ENCODE measurements around the gene PTPN7. TPM values are rescaled to one million over a fixed set of nuclear protein-coding genes. Genes with fewer than 3 reads are reported as not detected.

PTPN7 gene
- total and polyA plus RNA-seq, 2 of the 13 experiments (the other 11 are each of a cell fraction or from before 2014, with no cell fraction given), result not detected

DNA sequence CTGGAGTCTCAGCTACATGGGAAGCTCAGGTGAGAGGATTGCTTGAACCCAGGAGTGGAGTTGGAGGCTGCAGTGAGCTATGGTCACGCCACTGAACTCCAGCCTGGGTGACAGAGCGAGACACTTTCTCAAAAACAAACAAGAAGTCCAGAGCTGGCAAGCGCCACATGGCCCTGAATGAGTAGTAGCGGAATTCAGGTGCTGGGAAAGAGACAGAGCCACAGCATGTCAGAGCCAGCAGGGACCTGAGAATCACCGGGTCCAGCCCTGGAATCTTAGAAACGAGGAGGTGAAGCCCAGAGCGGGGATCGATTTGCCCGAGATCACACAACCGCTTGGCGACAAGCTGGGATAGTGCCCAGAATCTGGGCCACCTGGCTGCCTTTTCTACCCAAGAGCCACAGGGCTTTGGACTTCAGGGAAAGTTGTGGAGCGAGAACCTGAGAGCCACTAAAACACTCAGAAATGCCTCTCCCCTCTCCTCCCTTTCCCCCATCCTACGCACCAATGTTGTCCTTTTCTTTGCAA lies 25.7 kb downstream of the PTPN7 start:
- H2AFZ ChIP-seq (ENCODE audit: low read length), result no peak overlapping the region
- ChIA-PET CTCF (ENCODE audit: low intra/inter-chr PET ratio, low total read pairs) (interaction anchor here (1.1 to 2.3 kb wide), 3 partner anchors 12 to 125 kb away, joined by 4 to 8 read pairs (median 6); partner anchors contain the start of genes ELF3 and GPR37L1), POLR2A (interaction anchor here (1.8 kb wide), 1 partner anchor 124 kb away, joined by 5 read pairs; the partner anchor contains the start of gene ELF3)
- 0 out of 2 replicates have a peak, but pooled peaks cover 5% of the 10 kb centered on the region for H4K20me1 ChIP-seq (ENCODE audit: insufficient read depth, low read length)
- intact Hi-C loops (cut with micrococcal nuclease; ENCODE audit: unreplicated experiment) (loop anchor here (1.0 kb wide), 2 partner anchors 12 to 135 kb away; partner anchors contain the start of gene GPR37L1), in situ Hi-C loops (cut with HindIII; ENCODE audit: extremely low pct_ligation_motif_present, low pct_unique_long_range_greater_than_20kb) (loop anchor here (5.0 kb wide), 1 partner anchor 237 kb away; no protein-coding TSS in a partner anchor)
- ATAC-seq (no peak; the same call in 2 of the 3 replicates), DNase-seq (ENCODE audit: low spot score) (no peak), FAIRE-seq (no peak)
- H3K27me3 ChIP-seq (ENCODE audit: control insufficient read depth in 1 of 2, insufficient read depth in 2 of 2, low read length in 2 of 2), result no peaks in the 10 kb centered on the region
- no peak overlapping the region for H3K4me2 ChIP-seq (ENCODE audit: low read depth, low read length)
- peaks cover 0 to 2% of the 10 kb centered on the region in 2 experiments; a peak in 1 of 5 replicates for H3K36me3 ChIP-seq (replicated peaks in 1 of 2; ENCODE audit: control insufficient read depth in 1 of 2, insufficient read depth in 2 of 2, low read length in 2 of 2)
- 0 out of 2 replicates have a peak, but pooled peaks cover 6% of the 10 kb centered on the region for H3K4me1 ChIP-seq (ENCODE audit: insufficient read depth, low read length)
- H3K27ac ChIP-seq (ENCODE audit: extremely low read length, insufficient read depth, low read length), result no peak overlapping the region
- no peaks in the 10 kb centered on the region for H3K9me3 ChIP-seq (ENCODE audit: low read length)
- no TSS peak for BruUV-seq (replicated peaks)
- whole genome bisulfite sequencing (ENCODE audit: low lambda C conversion rate), result 87% methylated on average over 13 of the region's 13 CpGs
- H3K79me2 ChIP-seq (ENCODE audit: insufficient read depth, low read length), result no peaks in the 10 kb centered on the region
- TF ChIP-seq ZNF883 (CRISPR knock-in tag; IDR thresholded peaks at IDR 0.05; ENCODE audit: not compliant biosample characterization) (peak; percentile 37), ZNF772 (CRISPR knock-in tag; IDR thresholded peaks at IDR 0.05) (no peak)
- TF ChIP-seq, protein P1, sequence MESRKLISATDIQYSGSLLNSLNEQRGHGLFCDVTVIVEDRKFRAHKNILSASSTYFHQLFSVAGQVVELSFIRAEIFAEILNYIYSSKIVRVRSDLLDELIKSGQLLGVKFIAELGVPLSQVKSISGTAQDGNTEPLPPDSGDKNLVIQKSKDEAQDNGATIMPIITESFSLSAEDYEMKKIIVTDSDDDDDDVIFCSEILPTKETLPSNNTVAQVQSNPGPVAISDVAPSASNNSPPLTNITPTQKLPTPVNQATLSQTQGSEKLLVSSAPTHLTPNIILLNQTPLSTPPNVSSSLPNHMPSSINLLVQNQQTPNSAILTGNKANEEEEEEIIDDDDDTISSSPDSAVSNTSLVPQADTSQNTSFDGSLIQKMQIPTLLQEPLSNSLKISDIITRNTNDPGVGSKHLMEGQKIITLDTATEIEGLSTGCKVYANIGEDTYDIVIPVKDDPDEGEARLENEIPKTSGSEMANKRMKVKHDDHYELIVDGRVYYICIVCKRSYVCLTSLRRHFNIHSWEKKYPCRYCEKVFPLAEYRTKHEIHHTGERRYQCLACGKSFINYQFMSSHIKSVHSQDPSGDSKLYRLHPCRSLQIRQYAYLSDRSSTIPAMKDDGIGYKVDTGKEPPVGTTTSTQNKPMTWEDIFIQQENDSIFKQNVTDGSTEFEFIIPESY (CRISPR knock-in tag; IDR thresholded peaks at IDR 0.05), result peak; percentile 28; the same call in 1 of the 2 replicates
- no peak overlapping the region for H3K9ac ChIP-seq (ENCODE audit: insufficient read depth, low read depth, low read length)
- H3K4me3 ChIP-seq (replicated peaks in 1 of 3; ENCODE audit: insufficient read depth in 1 of 3, low read depth in 2 of 3, low read length in 3 of 3), result no peak overlapping the region

DNA sequence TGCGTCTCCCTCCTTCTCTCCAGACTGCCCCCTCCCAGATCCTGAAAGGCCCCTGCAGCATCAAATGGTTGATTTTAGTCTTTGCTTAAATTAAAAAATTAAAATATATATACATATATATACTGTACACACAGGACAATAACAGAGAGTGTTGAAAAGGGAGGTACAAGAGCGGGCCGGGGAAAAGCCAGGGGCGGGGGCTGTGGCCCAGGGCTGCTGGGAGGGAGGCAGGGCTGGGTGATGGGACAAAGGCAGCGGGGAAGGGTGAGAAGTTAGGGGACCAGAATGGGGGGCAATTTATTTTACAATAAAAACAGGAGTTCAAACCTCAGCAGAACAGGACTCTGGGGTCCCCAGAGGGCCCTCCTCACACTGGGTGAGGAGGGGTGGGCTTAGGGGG lies 26.4 kb downstream of the PTPN7 start:
- FAIRE-seq (no peak), ATAC-seq (no peak), DNase-seq (ENCODE audit: low spot score) (no peak)
- H3K4me3 ChIP-seq (replicated peaks in 1 of 3; ENCODE audit: insufficient read depth in 1 of 3, low read depth in 2 of 3, low read length in 3 of 3), result no peak overlapping the region
- H4K20me1 ChIP-seq (ENCODE audit: insufficient read depth, low read length), result 0 out of 2 replicates have a peak, but pooled peaks cover 5% of the 10 kb centered on the region
- no peak overlapping the region for H3K4me2 ChIP-seq (ENCODE audit: low read depth, low read length)
- CTCF ChIA-PET (ENCODE audit: low intra/inter-chr PET ratio, low total read pairs), result no interaction called here
- no peaks in the 10 kb centered on the region for H3K79me2 ChIP-seq (ENCODE audit: insufficient read depth, low read length)
- POLR2A ChIA-PET, result interaction anchor here (1.8 kb wide), 1 partner anchor 124 kb away, joined by 5 read pairs; the partner anchor contains the start of gene ELF3
- H3K27me3 ChIP-seq (ENCODE audit: control insufficient read depth in 1 of 2, insufficient read depth in 2 of 2, low read length in 2 of 2), result no peaks in the 10 kb centered on the region
- 0 out of 2 replicates have a peak, but pooled peaks cover 6% of the 10 kb centered on the region for H3K4me1 ChIP-seq (ENCODE audit: insufficient read depth, low read length)
- in situ Hi-C loops (cut with HindIII; ENCODE audit: extremely low pct_ligation_motif_present, low pct_unique_long_range_greater_than_20kb) (loop anchor here (5.0 kb wide), 1 partner anchor 237 kb away; no protein-coding TSS in a partner anchor), intact Hi-C loops (cut with micrococcal nuclease; ENCODE audit: unreplicated experiment) (no loop called here)
- peaks cover 0 to 2% of the 10 kb centered on the region in 2 experiments; a peak in 1 of 5 replicates for H3K36me3 ChIP-seq (replicated peaks in 1 of 2; ENCODE audit: control insufficient read depth in 1 of 2, insufficient read depth in 2 of 2, low read length in 2 of 2)
- no peak overlapping the region for H2AFZ ChIP-seq (ENCODE audit: low read length)
- H3K9ac ChIP-seq (ENCODE audit: insufficient read depth, low read depth, low read length), result no peak overlapping the region
- BruUV-seq (replicated peaks), result no TSS peak
- H3K27ac ChIP-seq (ENCODE audit: extremely low read length, insufficient read depth, low read length), result no peak overlapping the region
- H3K9me3 ChIP-seq (ENCODE audit: low read length), result no peaks in the 10 kb centered on the region
- 95% methylated on average over 5 of the region's 5 CpGs for WGBS (ENCODE audit: low lambda C conversion rate)
- TF ChIP-seq FOXC1 (CRISPR knock-in tag; IDR thresholded peaks at IDR 0.05; ENCODE audit: borderline replicate concordance) (no peak), ZNF124 (CRISPR knock-in tag; IDR thresholded peaks at IDR 0.05) (no peak), ZNF629 (CRISPR knock-in tag; conservative IDR thresholded peaks at IDR 0.05) (no peak), ZZZ3 (CRISPR knock-in tag; IDR thresholded peaks at IDR 0.05; ENCODE audit: borderline replicate concordance) (no peak), HNRNPLL (IDR thresholded peaks at IDR 0.05; ENCODE audit: low read depth, low read length, poor library complexity, severe bottlenecking) (no peak), ZBTB8A (CRISPR knock-in tag; IDR thresholded peaks at IDR 0.05; ENCODE audit: borderline replicate concordance, low read depth) (no peak), ZNF879 (CRISPR knock-in tag; IDR thresholded peaks at IDR 0.05) (no peak)
- TF ChIP-seq, protein P2, sequence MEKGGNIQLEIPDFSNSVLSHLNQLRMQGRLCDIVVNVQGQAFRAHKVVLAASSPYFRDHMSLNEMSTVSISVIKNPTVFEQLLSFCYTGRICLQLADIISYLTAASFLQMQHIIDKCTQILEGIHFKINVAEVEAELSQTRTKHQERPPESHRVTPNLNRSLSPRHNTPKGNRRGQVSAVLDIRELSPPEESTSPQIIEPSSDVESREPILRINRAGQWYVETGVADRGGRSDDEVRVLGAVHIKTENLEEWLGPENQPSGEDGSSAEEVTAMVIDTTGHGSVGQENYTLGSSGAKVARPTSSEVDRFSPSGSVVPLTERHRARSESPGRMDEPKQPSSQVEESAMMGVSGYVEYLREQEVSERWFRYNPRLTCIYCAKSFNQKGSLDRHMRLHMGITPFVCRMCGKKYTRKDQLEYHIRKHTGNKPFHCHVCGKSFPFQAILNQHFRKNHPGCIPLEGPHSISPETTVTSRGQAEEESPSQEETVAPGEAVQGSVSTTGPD (CRISPR knock-in tag; IDR thresholded peaks at IDR 0.05), result no peak
- TF ChIP-seq, protein P3, sequence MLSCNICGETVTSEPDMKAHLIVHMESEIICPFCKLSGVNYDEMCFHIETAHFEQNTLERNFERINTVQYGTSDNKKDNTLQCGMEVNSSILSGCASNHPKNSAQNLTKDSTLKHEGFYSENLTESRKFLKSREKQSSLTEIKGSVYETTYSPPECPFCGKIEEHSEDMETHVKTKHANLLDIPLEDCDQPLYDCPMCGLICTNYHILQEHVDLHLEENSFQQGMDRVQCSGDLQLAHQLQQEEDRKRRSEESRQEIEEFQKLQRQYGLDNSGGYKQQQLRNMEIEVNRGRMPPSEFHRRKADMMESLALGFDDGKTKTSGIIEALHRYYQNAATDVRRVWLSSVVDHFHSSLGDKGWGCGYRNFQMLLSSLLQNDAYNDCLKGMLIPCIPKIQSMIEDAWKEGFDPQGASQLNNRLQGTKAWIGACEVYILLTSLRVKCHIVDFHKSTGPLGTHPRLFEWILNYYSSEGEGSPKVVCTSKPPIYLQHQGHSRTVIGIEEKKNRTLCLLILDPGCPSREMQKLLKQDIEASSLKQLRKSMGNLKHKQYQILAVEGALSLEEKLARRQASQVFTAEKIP (CRISPR knock-in tag; IDR thresholded peaks at IDR 0.05; ENCODE audit: borderline replicate concordance), result no peak
